GM18861 (cell line): Measurements from ENCODE around the gene STK36.

Source experiments
- ATAC-seq: cut with Tn5 transposase; IDR thresholded peaks from one replicate; pipeline ENCODE4 v1.9.1; 2021; ENCODE audit not compliant: unreplicated experiment

Gene STK36

GRCh38 chr2:218743068-218743467, 71.2 kb downstream of the STK36 start:
- ATAC-seq = no peak

GRCh38 chr2:218744615-218745014, 72.7 kb downstream of the STK36 start:
- ATAC-seq = no peak

- ATAC-seq = no peak
These were observed 73.3 kb downstream of the STK36 start for GRCh38 chr2:218745160-218745558.

GRCh38 chr2:218745559-218746469, 73.9 kb downstream of the STK36 start:
- no peak for ATAC-seq

GRCh38 chr2:218746470-218746795, 74.5 kb downstream of the STK36 start:
- no peak for ATAC-seq

GRCh38 chr2:218746960-218747359, 75.1 kb downstream of the STK36 start:
- no peak for ATAC-seq

GRCh38 chr2:218748741-218749441, 77.0 kb downstream of the STK36 start:
- no peak for ATAC-seq
